HG02759 (cell line): ENCODE data around the gene VENTX.

Experiments used
- ATAC-seq: cut with Tn5 transposase; IDR thresholded peaks from one replicate; pipeline ENCODE4 v1.9.1; 2021; ENCODE audit warnings: mild to moderate bottlenecking, moderate library complexity; ENCODE audit not compliant: unreplicated experiment

Gene VENTX

DNA sequence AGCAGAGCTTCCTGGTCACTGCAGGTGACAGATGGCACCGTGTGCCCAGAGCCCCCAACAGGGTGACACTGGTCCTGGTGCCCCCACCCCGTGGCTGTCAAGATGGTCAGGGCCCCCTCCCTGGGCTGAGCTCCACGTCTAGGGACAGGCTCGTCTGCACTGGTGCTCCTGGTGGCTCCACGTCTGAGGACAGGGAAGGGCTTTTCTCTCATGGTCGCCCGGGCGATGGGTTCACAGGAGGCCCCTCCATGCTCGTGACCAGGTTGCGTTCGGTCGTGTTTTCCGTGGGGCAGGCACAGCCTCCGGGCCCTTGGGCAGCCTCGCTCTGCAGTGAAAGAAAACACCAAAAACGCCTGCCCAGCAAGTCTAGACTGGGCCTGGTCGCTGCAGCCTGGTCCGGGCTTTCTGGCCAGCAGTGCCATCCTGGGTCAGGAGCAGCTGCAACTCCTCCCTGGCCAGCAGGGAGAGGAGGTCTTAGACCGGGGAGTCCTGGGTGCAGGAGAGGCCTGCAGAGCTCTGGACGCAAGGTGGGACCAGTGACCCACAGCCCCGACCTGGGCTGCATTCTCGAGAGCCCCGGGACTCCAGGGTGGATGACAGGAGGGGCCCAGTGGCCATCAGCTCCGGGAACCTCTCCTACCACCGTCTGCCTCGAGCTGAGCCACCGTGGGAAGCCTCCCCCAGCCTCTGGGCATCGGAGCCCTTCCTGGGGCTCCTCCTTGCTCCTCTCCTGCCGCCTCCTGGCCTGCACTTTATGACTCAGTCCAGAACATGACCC is 35.5 kb upstream of the VENTX start:
- ATAC-seq: no peak

DNA sequence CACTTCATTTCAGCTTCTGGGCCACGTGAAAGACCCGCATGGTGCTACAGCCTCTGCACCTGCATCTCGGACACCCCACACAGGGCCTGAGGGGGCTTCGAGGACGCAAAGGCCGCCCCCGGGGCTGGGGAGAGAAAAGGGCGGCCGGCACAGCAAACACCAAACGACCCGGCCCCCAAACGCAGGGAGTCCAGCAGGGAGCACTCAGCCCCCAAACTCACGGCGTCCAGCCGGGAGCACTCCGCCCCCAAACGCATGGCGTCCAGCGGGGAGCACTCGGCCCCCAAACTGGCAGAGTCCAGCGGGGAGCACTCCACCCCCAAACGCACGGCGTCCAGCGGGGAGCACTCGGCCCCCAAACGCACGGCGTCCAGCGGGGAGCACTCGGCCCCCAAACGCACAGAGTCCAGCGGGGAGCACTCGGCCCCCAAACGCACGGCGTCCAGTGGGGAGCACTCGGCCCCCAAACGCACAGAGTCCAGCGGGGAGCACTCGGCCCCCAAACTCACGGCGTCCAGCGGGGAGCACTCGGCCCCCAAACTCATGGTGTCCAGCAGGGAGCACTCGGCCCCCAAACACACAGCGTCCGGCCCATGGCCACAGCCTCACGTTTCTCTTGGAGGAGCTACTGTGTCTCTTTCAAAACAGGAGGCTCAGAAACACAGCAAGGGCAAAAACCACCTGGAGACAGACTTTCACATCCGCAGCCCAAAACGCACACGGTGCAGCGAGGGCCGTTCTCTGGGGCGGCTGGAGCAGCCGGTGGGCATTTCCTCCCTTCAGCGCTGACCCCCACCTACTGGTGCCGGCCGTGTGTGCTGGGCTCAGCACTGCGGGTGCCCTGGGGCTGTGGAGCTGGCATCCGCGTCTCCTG is 34.6 kb upstream of the VENTX start:
- ATAC-seq: no peak

DNA sequence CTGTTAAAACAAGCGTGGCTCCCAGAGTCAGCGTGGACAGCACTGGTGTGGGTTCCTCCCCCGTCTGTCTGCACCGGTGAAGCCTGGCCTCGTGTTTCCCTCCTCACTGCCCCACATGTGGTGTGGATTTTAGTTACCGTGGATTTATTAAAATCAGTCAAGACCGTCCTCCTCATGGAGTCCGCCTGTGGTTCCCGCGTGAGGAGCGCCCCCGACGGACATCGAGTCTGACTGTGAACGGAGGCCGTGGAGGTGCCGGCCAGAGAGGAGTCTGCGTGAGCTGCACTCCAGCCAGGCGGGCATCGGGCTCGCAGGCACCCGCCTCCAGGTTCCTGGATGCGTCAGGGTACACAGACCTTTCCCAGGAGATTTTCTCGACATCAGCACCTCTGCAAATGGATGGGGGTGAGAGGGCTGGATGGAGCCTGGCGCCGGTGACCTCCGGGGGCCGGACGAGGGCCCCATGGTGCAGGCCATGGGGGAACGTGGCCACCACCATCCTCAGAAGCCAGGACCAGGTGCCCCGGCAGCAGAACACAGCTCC is 33.9 kb upstream of the VENTX start:
- no peak for ATAC-seq

GRCh38 chr10:133204226-133205015 is 33.2 kb upstream of the VENTX start:
- no peak for ATAC-seq

DNA sequence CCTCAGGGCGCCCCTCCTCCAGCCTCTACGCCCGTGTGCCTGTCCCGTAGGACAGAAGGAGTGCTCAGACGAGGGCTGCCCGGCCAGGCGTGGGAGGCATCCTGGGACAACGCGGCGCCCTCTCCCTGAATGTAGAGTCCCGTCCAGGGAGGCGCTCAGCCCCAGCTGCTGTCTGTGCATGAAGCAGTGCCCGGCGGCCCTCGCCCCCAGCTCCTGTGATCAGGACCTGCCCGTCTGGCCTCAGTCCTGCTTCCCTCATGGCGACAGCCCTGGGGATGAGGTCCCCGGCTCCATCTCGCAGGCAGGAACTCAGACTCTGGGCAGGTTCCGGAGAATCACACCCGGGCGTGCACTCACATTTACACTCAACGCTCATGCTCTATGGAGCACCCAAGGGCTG is 32.5 kb upstream of the VENTX start:
- no peak for ATAC-seq

GRCh38 chr10:133206356-133207040 is 31.2 kb upstream of the VENTX start:
- ATAC-seq: no peak

- no peak for ATAC-seq
Observed at GRCh38 chr10:133207041-133207600, 30.5 kb upstream of the VENTX start.

GRCh38 chr10:133207627-133208026 is 30.0 kb upstream of the VENTX start:
- ATAC-seq: no peak

GRCh38 chr10:133208466-133208865 is 29.2 kb upstream of the VENTX start:
- no peak for ATAC-seq

DNA sequence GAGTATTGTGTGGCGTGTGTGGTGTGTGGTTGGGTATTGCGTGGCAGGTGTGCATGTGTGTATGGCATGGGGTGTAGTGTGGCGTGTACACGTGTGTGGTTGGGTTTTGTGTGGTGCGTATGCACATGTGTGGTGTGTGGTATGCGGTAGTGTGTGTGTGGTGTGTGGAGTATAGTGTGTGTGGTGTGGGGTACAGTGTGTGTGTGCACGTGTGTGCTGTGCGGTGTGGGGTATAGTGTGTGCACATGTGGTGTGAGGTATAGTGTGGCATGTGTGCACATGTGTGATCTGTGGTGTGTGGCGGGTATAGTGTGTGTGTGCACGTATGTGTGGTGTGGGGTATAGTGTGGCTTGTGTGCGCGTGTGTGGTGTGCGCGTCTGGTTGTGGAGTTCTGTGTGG is 28.5 kb upstream of the VENTX start:
- no peak for ATAC-seq

DNA sequence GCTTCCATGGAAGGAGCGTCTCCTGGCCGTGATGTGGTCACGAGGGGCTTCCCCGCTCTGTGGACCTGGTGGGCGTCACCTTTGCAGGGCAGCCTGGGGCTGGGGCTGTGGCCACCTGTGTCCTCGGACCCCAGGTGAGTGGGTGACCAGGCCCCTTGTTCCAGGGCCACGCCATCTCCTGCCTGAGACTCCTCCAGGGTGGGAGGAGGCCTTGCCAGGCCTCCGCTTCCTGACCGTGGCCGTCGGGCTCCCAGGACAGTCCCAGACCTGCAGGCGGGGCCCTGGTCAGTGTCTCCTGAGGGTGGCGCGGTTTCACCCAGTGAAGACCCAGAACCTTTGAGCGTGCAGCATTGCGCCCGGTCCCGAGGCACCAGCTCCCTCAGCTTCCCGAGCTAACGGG is 28.0 kb upstream of the VENTX start:
- ATAC-seq: no peak

DNA sequence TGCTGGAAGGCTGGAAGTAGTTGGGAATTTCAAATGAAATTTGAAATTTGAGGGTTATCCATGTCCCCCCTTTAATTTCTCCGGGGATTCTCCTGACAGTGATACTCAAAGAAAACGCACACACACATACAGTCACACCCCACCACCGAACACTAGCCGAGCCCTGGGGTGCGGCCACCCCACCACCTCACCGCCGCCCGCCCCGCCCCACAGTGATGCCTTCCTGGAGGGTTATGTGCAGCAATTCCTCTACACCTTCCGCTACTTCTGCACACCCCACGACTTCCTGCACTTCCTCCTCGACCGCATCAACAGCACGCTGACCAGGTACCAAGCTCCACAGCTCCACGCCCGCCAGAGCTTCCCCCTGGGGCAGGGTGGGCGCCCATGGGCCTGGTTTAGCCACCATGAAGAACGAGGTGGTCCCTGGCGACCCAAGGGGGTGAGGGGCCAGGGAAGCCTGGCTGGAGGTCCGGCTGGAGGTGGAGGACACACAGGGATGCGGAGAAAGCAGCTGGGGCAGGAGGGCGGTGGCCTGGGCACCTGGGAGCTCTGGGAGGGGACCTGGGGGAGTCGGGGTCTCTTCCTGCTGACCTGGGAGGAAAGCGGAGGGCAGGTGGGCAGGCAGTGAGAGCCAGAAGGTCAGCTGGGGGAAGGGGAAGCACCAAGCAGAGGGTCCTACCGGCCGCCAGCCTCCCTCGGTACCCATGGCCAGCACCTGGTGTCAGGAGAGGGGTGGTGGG is 27.1 kb upstream of the VENTX start:
- ATAC-seq: no peak

DNA sequence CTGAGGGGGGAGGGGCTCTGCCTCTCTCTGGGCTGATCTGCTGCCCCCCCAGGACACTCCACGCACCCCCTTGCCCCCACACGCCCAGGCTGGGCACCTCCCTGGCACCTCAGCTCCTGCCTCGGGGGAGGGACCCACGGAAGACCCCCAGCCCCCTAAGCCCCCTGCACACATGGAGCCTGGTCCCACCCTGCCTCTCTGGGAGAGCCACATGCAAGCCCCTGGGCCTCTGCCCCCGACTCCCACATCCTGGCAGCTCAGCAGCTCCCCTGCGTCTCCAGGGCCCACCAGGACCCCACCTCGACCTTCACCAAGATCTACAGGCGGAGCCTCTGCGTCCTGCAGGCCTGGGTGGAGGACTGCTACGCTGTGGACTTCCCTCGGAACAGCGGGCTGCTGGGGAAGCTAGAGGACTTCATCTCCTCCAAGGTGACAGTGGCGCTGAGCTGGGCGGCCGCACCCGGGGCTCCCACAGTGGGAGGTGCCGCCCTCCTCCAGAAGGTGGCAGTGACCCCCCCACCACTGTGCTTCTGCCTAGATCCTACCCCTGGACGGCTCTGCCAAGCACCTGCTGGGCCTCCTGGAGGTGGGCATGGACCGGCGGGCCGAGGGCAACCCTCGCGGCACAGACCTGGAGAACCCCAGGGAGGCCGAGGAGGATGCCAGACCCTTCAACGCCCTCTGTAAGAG is 26.4 kb upstream of the VENTX start:
- no peak for ATAC-seq

DNA sequence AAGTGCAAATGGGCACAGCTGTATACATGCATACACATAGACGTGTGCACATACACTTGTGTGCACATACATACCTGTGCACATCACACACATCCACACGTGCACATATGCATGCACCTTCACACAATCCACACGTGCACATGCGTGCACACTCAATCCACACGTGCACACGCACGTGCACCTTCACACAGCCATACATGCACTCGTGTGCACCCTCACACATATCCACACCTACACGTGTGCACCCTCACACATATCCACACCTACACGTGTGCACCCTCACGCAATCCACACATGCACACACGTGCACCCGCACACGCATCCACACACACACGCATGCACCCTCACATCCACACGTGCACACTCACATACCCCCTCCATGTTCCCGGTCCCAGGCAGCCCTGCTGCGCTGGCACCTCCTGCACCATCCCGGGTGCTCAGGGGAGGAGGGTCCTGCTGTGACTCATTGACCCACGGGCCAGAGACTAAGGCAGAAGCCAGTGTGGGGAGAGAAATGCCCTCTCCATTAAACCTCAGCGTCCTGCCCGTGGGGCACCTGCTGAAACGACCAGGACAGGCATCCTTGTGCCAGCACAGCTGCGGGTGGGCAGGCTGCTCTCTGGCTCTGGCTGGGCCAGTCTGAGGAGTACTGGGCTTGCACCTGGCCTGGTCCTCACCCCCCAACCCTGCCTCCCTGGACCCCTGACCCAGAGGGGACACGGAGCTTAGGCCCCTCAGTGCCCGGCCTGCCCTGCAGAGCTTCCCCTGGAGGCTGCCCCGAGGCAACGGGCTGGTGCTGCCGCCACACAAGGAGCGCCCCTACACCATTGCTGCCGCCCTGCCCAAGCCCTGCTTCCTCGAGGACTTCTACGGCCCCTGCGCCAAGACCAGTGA is 25.4 kb upstream of the VENTX start:
- ATAC-seq: no peak

GRCh38 chr10:133212853-133213494 is 24.7 kb upstream of the VENTX start:
- no peak for ATAC-seq

DNA sequence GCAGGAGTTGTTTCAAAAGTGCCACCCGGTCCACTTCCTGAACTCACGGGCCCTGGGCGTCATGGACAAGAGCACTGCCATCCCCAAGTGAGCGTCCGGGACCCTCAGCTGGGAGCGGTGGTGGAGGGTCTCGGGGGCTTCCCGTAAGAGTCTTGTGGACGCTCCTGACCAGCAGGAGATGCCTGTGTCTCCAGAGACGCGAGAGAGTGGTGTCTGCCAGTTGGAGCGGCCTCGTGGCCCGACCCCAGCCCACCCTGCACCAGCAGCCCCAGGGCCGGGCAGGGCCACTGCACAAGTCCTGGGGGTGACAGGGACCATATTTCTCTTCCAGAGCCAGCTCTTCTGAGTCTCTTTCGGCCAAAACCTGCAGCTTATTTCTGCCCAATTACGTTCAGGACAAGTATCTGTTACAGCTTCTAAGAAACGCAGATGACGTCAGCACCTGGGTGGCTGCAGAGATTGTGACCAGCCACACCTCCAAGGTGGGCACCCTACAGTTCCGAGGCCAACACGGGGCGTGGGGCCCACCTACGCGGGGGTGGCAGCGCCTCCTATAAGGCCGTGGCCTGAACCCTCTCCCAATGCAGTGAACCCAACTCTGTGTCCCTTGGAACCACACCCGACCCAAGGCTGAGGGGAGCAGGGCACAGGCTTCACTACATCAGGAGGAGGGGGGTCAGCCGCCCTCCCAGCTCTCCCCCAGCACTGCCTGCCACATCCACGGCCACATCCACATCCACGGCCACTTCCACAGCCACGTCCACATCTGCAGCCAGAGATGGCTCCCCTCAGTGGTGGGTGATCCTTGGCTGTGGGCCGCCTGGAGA is 23.8 kb upstream of the VENTX start:
- ATAC-seq: no peak
